NCI-H1092 (cell line): ENCODE measurements around the gene MAT2B.

Experiments used
- DNase-seq: peaks from one replicate; lab custom pipeline; 2025; lab: John Stamatoyannopoulos, UW

The MAT2B gene

DNA sequence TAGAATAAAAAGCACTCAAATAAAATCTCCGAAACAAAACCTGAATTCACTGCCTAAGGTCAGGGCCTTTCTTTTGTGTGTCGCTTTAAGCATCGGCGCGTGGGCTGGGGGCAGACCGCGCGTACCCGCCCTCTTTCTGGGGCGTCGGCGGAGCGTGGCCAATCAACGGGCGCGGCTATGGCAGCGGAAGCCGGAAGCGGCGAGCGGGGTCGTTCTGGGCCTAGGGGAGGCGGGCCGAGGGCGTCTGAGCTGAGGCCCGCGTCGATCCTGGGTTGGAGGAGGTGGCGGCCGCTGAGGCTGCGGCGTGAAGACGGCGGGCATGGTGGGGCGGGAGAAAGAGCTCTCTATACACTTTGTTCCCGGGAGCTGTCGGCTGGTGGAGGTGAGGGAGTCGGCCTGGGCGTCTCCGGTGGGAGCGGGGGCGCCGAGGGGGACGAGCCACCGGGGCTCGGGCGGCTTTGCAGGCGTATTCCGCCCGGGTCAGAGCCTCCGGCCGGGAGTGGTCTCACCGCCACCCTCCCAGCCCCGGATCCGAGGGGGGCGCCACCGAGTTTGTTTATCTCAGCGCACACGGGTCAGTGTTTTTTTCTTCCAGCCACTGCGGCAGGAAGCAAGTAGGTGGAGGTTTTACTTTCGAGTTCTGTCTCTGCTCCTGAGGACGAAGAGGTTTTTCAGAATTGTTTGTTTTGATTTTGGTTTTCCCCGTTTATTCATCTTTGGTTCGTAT is at the start of gene MAT2B:
Gene MAT2B, plus strand, starts transcription at position 252 of the 727 bp plus-strand sequence. Its CDS starts 68 bp downstream, at position 320.
- peak; percentile 63 for DNase-seq

DNA sequence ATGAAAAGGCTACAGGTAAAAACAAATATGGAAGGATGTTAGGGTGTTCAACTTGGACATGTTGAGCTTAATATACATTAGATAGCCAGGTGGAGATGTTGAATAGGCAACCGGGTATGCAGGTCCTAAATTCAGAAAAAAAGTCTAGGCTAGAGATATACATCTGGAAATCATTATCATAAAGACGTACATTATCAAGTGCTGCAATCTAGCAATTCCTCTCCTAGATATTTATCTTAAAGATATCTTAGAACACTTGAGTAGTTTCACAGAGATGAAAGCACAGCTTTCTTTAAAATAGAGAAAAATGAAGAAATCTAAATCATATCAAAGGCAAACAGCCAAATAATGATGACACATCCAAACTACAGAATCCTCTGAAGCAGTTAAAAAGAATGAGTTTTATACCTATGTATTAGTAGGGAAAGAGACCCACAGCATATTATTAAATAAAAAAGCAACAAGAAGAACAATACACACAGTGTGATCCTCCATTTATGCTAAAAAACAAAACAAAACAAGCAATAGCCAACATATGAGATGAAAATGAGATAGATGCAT is 49.3 kb upstream of the MAT2B start:
- no peak for DNase-seq

DNA sequence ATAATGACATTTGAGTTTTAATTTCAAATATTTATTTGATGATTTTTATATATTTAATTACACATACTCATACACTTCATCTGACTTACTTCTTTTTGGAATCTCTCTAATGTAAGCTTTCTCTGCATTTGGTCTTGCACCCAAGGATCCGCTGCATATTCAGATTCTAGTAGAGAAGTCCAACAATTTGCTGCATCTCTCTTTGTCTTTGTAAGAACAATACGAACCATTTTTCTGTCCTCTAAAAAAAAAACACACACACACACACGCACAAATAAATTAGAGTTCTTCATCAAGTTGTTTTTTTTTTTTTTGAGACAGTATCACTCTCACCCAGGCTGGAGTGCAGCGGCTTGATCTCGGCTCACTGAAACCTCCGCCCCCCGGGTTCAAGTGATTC is 48.6 kb upstream of the MAT2B start:
- no peak for DNase-seq

DNA sequence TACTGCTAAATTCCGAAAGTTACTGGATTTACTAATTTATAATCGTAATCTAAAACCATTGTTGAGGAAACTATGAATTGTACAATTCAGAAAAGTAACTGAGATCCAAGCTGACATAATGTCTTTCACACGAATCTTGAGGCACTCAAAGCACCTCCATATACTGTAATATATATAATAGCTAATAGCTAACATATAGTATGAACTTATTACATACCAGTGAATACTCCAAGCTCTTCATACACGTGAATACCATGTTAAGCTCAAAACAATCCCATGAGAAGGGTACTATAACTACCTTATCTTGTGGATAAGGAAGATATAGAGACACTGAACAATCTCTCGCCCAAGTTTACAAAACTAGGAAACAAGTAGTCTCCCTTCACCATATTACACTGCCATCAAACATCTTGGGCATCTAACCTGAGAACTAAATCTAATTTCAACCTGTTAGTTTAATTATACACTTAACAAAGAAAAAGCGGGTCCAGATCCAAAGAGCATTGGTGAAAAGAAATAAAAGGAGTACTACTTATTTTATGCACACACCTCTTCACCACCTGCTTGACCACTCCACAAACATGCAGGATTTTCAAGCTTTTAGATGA is 46.5 kb upstream of the MAT2B start:
- DNase-seq, result no peak

DNA sequence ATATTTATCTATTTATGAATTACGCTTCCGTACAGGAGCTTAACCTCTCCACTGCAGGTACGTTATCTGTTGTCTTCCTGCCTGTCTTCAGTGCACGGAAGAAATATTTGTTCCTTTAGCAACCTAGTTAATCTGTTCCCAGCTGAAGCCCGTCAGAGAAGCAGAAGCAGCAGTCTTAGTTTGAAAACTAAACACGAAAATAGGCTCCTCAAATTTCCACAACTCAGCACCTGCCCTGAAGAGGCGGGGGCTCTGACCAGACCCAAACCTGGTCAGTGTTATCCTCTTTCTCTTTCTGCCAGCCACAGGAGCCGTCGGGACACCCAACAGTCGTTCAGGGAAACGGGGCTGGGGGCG is 46.0 kb upstream of the MAT2B start:
- DNase-seq, result no peak

DNA sequence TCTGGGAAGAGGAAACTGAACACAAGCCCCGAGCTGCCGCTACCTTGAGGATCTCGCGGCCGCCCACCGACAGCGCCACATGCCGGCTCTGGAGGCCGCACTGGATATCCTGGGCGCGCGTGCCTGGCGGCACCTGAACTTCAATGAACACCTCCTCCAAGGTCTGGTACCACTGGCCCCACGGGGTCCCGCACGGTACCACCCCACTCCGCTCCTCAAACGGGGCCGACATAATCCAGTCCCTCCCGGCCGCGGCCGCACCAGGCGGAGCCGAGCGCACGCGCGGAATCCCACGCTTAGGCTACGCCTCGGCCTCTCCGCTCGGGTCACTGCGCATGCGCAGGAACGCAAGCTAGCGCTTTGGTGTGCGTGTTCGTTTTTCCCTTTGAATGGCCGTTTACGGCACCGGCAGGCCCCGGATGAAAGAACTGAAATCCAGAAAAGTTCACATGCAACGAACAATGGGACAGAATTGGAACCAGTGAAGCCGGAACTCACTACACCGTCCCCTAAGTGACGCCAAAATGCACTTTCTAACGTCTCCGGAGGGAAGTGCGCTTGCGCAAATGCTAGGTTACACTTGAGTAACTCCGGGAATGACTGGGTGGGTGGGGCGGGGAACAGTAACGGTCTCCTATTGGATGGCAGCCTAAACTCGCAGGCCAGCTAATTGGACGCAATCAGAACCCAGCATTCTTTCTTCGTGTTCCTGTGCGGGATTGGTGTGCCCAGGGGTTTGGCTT is 45.4 kb upstream of the MAT2B start, which contains the start of gene NUDCD2:
Gene NUDCD2, minus strand, starts transcription at position 284 of the 743 bp plus-strand sequence. Its CDS starts 52 bp downstream, at position 232.
- DNase-seq, result peak; percentile 92

DNA sequence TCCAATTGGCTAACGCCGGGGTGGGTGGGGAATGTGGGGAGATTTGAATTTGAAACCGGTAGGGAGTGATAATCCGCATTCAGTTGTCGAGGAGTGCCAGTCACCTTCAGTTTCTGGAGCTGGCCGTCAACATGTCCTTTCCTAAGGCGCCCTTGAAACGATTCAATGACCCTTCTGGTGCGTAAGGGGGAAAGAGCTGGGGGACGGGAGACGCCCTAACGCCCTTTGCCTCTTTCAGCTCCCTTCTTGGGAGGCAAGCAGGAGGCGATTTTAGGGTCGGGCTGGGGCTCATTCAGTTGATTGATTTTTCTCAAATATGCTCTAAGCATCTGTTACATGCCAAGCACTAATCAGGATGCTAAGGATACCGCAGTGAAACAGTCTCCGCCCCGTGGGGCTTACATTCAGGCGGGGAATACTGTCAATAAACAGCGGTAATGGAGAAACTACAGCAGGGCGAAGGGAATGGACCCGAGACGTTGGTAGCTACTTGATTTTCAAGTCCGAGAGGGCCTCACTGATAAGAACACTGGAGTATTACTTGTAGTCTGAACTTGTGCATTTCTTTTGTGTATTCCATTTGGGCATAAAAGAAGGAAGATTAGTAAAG is 44.8 kb upstream of the MAT2B start, which contains the start of gene HMMR:
Gene HMMR, plus strand, starts transcription at position 71 of the 610 bp plus-strand sequence. Its CDS starts 61 bp downstream, at position 132.
- DNase-seq, result no peak

DNA sequence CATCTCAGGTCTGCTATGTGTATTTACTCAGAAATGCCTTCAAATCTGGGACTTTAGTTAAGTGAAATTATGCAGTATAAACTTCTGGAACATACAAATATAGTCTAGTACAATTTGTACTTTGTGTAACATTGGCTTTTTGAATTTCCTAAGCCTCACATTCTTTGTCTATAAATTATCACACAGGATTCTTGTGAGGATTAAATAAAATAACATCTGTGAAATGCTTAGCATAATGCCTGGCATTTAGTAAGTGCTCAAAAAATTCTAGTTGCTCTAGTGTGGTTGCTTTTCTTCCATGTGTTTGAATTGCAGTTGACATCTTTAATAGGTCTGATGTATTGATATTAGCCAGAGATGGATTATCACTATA is 42.4 kb upstream of the MAT2B start:
- no peak for DNase-seq

DNA sequence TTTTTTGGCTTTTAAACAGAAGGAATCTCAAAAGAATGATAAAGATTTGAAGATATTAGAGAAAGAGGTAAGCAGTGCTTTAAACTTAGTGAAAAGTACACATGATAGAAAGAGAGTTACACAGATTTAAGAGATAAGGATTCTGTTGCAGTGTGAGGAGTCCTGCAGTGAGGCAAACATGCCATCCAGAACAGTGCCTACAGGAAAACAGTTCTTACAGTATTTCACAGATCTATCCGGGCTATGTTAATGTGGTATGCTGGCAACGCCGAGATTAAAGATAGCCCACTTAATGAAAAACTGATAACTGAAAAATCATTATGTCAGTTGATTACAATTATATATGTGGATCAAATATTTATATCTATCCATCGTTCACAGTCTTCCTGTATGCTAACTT is 37.7 kb upstream of the MAT2B start:
- no peak for DNase-seq

DNA sequence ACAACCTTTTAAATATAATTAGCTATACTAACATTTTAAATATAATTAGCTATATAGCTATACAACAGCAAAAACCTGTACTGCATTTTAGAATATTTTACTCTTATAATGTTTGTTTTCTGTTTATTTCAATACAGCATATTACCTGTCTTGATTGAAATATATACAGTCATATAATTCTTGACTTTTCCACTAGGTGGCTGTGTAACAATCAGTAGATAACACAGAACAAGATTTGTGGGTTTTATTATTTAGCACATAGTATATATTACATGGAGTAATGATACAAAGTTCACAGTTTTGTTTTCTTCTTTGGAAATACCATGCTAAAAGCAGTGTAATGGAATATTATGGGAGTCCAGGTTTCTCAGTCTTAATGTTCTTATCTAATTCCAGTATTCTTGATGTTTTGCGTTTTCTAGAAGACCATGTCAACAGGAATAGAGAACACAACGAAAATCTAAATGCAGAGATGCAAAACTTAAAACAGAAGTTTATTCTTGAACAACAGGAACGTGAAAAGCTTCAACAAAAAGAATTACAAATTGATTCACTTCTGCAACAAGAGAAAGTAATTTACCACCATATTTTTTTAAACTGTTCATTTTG is 31.7 kb upstream of the MAT2B start:
- DNase-seq, result no peak

DNA sequence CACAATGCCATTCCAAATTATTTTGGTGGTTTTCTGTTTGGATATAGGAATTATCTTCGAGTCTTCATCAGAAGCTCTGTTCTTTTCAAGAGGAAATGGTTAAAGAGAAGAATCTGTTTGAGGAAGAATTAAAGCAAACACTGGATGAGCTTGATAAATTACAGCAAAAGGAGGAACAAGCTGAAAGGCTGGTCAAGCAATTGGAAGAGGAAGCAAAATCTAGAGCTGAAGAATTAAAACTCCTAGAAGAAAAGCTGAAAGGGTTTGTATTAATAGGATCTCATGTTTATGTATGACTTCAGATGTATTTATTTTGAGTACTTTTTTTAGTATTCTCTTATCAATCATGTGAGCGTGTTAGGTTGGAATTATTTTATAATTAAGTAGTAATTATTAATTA is 30.0 kb upstream of the MAT2B start:
- no peak for DNase-seq

DNA sequence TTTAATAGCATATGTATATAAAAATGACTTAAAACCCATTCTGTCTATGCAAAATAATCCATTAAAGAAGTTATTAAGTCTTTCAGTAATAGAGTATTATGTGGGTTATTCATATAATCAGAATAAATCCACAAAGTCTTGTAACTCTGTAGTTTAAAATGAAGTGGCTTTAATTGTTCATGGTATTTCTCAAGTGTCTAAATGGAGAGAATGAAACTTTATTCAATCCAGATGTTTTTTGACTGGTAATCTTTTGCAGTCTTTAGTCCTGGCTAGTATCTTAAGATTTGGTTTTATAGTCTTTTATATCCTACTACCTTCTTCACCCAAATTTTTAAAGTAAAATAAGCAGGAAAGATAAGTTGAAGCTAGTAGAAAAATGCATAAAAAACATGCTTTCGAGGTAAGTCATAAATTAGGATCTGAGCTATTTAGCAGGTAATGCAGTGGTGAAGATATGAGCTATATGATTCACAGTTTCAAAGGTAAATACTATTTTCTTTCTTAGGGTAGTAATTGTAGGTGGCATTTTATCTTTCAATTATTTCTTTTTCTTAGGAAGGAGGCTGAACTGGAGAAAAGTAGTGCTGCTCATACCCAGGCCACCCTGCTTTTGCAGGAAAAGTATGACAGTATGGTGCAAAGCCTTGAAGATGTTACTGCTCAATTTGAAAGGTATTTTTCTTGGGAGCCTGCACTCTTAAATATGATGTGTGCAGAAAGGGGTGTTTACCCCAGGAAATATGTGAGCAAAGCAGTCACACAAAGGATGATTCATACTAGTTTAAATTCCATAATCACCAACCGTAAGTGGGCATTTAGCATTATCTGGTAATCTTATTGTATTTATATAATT is 27.1 kb upstream of the MAT2B start:
- no peak for DNase-seq

DNA sequence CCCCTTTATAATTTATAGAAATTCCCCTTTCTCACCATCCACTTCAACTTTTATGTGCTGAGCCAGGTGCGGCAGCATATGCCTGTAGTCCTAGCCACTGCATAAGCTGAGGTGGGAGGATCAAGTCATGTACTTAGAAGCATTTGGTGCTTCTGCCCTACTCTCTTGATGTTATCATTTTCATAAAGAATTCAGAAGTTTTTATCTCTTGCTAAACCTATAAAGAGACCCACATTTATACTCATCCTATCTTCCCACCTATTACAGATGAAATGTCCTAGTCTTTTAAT is 26.5 kb upstream of the MAT2B start:
- DNase-seq, result no peak

DNA sequence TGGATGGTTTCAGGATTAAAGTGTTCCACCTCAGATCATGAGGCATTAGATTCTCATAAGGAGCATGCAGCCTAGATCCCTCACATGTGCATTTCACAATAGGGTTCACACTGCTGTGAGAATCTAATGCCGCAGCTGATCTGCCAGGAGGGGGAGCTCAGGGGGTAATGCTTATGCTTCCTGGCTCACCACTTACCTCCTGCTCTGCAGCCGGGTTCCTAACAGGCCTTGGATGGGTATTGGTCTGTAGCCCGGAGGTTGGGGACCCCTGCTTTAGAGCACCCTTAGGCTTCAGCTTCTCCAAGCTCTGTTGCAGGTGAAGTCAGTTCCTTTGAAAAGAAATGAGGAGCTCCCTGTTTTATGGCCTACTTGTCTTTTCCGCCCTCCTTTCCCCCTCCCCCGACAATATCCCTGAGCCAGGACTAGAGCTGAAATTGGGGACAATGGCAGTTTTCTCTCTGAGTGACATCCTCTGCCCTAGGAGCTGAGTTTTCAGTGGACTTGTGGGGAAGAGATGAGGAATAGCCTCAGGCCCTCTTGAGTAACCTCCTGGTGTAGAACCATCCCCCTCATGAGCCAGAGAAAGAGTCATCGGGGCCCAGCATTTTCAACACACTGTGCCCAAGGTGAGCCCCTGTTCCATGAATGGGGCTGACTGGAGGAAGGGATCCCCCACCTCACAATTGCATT is 16.2 kb upstream of the MAT2B start:
- DNase-seq, result no peak

DNA sequence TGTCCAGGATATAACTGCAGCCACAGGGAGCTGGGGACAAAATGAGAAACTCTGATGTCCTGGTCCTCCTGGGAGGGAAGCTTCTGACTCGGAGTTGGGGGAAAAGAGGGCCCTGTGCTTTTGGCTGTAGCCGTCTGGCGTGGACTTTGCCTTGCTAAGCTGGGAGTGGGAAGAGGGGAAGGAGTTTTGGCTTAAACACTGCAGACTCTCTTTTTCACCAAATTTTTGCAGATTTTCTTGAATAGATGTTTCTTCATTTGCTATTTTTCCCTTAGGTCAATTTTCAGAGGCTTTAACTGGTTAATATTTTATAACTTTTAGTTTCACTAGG is 15.7 kb upstream of the MAT2B start:
- no peak for DNase-seq

DNA sequence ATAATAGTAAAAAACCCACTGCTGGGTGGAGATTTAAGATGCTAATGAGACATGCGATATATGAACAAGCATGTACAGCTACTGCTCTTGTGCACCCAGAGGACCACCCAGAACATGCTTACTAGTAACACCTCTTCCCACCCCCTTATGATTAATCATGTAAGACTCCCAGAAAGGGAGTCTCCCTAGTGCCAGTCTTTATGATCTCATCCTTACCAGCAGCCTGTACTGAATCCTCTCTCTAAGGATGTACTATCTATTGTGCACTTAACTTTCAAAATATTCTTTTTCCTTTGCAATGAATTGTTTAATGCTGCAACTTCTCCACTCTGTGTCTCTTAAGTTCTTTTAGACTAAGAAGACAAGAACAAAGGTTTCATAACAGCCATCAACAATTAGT is 9.1 kb upstream of the MAT2B start:
- no peak for DNase-seq

DNA sequence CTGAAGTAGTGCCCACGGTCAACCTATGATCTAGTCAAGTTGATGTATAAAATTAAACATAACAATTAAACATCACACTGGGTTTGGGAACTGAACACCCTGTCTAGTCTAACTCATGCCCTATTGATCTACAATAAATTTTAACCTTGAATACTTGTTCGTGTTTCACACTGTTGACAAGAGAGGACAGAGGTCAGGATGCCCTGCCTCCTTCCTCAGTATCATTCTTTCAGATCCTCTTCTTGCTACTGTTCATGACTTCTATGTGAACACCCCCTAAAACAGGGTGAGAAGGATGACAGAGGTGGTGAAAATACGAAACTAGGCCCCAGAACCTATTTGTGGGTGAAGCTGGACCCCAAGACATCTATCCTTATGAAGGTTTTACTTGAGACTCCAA is 8.1 kb upstream of the MAT2B start:
- DNase-seq, result no peak

DNA sequence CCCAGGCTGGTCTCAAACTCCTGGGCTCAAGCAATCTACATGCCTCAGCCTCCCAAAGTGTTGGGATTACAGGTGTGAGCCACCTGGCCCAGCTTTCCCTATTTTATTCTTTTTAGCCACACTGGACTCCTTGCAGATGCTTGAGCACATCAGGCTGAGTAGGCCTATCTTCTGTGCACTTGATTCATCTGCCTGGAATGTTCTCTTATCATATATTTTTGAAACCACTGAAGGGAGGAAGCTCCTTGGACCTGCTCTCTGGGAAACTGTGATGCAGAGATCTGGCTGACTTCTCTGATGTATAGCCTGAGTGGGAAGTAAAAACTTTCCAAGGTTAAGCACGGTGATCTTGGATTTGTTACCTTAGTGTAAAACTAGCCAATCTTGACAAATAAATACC is 6.5 kb upstream of the MAT2B start:
- no peak for DNase-seq

DNA sequence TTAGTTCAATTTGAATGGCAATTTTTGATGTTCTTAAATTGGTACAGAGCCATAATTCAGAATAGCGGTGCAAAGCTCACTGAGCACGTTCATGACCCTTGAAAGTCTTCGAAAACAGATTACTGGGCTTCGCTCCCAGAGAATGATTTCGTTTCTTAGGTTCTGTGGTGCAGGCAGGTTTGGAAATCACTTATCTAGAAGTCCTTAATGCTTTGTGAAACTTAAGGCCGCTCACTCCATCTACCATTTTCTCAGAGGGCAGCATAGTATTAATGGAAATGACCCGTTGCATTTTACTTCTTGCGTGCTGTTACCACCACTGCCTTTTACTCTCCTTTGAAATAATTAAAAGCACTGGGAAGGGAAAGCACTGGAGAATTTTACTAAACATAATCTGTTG is 2.9 kb upstream of the MAT2B start:
- no peak for DNase-seq
